ENCODE data around the gene CWH43.

GRCh38 chr4:49000806-49001205 is 14.7 kb downstream of the CWH43 start:
- TF ChIP-seq CTCF (IDR thresholded peaks at IDR 0.05): no peak
- TF ChIP-seq EP300 (IDR thresholded peaks at IDR 0.05): no peak
- no peak for TF ChIP-seq POLR2A (IDR thresholded peaks at IDR 0.05)

All from ovary (tissue), 3 donors.